HG03196 (cell line): ENCODE measurements around the gene C3orf20.
"Not testable (repeated sequence)": the region's sequence is repeated elsewhere in the genome, so short reads cannot be mapped to it uniquely, and the experiment has no call there.

Experiments used
- ATAC-seq: cut with Tn5 transposase; IDR thresholded peaks from one replicate; pipeline ENCODE4 v1.9.1; 2021; ENCODE audit not compliant: unreplicated experiment

C3orf20 gene

GRCh38 chr3:14793858-14794234 lies 118.9 kb downstream of the C3orf20 start:
- ATAC-seq, result no peak

DNA sequence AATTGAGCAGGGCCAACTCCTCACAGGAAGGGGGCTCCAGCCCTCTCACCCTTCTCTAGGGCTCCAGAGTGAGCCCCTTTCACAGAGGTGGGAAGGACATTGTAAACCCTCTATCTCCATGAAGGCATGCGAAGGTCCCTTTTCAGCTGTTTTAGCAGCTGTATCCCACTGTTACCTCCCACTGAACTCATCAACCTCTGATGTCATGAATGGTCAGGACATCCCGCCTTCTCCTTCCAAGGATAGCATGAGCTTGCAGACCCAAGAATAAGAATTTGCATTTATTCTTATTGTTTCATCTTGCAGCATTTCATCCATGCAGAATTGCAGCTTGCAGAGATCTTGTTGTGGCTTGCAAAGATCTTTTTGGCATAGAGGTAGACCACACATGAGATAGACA lies 119.5 kb downstream of the C3orf20 start:
- ATAC-seq, result no peak

DNA sequence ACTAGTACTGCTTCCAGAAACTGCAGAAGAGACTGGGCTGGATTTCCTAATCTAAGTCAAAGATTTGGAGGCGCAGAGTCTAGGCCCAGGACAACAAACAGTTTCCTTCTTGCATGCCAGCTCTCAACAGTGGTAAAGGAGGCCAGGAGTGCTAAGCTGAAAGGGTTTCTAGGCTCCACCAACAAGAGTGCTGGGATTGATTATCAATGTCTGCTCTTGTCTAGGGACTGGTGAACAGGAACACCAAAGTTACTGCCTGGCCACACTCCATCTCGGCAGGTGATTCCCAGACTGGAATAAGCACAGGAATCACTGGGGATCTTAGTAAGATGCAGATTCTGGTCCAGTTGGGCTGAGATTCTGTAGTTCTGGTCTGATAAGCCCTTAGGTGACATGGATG lies 121.1 kb downstream of the C3orf20 start:
- ATAC-seq, result no peak

DNA sequence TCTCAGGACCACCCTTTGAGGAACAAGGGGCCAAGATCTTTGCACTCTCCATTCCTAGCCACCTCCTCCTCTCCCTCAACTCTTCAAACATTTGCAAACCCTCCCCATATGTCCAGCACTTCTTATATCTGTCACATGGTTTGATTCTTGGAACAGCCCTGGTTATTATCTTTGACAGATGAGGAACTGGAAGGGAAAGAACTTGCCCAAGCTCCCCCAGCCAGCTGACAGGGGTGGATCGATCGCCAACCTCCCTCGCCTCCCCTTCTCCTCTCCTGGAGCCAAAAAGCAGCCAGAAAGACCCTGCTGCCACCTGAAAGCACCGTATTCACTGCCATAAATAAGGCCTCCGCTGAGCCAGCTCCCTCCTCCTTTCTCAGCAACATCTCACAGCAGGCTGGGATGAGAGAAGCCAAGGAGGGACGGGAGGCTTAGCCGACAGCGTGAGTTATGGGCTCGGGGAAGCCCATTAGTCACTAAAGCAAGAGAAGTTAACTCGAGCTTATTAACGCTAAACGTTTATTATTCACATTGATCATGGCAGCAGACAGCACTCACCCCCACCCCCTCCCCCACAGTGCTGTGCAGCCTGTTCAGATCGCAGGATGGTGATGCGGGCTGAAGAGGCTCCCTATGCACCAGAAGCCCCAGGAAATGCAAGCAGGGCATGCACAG lies 121.6 kb downstream of the C3orf20 start:
- ATAC-seq, result no peak

- no peak for ATAC-seq
Measured at GRCh38 chr3:14797731-14798130, 122.8 kb downstream of the C3orf20 start.

DNA sequence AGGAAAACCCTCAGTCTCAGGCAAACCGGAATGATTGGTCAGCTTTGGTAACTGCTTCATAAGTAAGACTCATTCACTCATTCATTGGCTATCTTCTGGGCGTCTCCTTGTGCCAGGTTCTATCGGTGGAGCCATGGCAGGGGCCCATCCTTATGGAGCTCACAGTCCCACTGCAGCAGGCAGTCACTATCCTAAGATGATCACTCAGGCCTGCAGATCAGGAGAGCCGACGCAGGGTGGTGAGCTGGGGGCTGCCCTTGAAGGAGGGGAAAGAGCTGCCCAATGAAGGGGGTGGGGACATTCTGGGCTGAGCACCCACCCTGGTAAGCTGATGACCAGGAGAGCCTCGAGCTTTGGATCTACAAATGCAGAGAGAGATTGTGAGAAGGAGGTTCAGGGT lies 123.3 kb downstream of the C3orf20 start:
- ATAC-seq, result no peak

GRCh38 chr3:14799146-14799545 lies 124.2 kb downstream of the C3orf20 start:
- ATAC-seq, result no peak

DNA sequence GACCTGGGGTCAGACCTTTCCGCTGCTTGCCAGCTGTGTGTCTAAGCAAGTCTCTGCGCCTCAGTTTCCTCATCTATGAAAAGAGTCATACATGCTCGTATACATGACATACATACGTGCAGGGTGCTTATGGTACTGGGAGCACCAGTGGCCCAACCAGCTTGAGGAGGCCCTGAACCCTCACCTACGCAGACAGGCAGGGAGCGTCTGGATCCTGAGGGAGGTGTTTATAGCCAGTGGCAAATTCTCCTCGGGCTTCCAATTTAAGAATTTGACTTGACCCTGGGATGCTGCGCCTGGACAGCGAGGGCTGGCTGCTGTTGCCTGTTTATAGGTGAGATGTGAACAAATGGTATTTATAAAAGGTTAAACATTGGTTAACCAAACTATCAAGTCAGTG lies 126.1 kb downstream of the C3orf20 start:
- no peak for ATAC-seq

GRCh38 chr3:14801668-14802380 lies 126.9 kb downstream of the C3orf20 start:
- ATAC-seq, result no peak

DNA sequence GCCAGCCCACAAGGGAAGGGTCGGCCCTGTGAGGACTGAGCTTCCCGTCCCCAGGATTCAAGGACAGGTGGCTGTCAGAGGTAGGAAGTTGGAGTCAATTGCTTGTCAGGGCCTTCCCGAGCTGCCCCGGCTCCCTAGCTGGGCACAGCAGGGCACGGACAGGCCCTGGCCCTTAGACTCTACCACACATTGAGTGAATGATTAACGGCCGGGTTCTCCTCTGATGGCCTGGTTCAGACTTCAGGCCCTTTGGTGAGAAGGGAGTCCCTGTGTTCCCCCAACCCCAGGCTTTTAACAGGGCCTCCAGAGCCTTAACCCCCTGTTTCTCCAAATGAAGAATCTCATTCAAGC lies 127.4 kb downstream of the C3orf20 start:
- ATAC-seq, result no peak

- ATAC-seq, result no peak
Measured at GRCh38 chr3:14803101-14803980, 128.4 kb downstream of the C3orf20 start.

DNA sequence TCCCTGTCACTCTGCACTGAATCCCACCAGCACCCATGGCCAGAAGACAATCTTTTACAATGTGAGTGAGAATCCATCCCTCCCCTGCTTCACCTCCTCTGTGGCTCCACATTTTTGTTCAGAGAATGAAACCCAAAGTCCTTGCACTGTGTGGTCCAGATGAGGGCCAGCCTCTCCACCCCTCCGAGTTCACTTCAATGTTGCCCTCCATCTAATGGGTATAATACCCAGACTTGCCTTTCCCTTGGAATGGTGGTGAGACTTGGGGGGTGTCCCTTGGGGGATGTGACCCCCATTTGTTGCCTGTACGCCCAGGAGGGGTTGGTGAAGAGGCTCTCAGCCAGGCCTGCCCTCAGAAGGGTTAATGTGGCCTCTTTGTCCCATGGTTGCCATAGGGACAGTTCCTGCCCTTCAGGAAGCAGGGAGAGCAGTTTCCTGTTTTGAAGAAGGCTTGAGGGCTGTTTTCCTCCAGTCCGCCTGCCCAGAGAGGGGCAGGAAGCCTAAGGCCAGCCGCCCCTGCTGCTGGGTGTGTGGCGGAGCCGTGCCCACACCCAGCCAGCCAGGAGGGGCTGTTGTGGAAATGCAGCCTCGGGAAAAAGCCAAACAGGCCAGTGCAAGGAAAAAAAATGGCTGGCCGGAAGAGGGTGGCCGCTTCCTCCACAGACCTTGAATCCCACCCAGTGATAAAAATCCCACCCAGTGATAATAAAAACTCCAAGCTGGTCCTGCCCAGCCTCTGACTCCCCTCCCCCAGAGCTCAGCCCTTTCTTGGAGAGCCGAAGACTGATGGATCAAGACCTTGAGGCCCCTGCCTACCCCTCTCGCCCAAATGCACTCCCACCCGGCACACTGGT lies 129.3 kb downstream of the C3orf20 start:
- no peak for ATAC-seq

DNA sequence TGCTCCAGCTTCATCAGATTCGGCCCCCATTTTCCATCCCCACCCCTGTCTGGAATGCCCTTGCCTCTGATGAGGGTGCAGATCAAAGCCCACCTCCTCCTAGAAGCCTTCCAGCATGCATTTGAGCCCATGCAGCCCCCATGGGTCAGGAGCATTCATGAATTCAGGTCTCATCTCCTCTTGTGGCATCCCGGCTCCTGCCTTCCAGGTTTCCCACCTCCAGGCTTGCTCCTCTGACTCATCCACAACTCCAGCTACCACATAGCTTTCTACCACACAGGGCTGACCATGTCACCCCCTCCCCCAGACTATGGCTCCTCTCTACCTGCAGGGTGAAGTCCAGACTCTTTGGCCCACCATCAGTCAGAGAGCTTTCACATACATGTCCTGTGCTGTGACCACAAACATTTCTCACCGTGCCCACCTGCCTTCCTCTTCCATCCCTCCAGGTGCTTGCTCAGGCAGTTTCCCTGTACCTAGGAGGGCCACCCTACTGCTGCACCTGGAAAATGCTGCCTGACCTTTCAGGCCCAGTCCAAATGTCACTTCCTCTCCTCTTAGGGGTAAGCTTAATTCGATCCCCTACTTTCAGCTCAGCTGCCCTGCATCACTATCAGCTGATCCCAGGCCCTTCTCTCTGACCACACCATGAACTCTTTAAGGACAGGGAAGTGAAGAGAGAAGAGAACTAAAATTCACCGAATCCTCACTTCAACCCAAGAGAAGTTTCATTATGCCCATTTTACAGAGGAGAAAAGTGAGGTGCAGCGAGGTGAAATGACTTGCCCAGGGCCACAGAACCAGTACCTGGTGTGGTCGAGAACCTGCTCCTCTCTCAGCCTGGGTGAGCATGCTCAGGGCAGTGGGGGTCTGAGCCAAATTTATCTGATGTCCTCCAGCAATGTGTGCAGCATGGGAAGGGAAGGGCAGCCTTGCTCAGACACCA lies 130.2 kb downstream of the C3orf20 start:
- ATAC-seq, result no peak

- ATAC-seq, result no peak
Measured at GRCh38 chr3:14805961-14806537, 131.1 kb downstream of the C3orf20 start.

GRCh38 chr3:14806641-14807263 lies 131.8 kb downstream of the C3orf20 start:
- no peak for ATAC-seq

- ATAC-seq, result no peak
Measured at GRCh38 chr3:14808025-14808424, 133.1 kb downstream of the C3orf20 start.

DNA sequence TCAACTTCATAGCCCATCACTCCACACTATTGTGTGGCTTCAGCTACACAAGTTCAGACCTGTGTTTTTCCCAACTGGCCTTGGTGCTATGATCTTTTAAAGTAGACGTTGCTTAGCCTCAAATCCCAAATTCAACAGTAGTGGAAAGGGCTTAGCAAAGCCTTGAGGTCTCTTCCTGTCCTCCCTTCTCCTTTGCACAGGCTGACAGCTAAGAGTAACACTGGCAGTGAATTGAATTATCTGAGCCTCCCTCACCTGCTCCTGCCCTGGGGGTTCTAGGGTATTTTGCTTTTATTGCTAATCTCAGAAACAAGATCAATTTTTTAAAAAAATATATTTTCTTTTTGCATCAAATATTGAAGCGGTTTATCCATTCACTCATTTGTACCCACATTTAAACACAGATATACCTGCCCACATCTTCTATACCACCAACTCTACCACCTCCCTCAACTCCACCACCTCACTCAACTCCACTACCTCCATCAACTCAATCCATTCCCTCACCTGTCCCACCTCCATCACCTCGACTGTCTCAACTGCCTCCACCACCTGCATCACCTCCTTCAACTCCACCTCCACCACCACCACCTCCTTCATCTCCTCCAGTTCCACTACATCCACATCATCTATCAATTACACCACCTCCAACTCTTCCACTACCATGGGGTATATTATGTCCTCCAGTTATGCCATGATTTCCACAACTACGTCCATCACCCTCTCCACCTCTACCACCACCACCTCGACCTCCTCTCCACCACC lies 133.7 kb downstream of the C3orf20 start:
- ATAC-seq, result no peak

DNA sequence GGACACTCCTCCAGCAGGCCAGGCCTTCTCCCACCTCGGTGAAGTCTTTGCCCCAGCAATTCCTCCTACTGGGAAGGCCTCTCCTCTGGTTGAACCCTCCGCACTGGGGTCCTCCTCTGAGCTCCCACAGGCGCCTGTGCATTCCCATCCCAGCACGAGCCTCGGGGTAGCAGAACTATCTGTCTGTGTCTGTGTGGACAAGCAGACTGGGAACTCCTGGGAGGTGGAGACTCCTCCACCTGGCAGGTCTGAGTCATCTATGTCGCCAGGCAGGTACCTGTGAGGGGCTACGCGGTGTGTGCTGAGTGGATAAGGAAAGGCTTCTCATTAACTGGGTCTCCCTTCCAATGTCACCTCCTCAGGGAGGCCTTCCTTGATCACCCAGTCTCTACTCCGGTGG lies 134.7 kb downstream of the C3orf20 start:
- ATAC-seq, result not testable (repeated sequence)
